ENCODE data around the gene PCGF3.
"Not testable (repeated sequence)": the region's sequence is repeated elsewhere in the genome, so short reads cannot be mapped to it uniquely, and the experiment has no call there.

Gene PCGF3

DNA sequence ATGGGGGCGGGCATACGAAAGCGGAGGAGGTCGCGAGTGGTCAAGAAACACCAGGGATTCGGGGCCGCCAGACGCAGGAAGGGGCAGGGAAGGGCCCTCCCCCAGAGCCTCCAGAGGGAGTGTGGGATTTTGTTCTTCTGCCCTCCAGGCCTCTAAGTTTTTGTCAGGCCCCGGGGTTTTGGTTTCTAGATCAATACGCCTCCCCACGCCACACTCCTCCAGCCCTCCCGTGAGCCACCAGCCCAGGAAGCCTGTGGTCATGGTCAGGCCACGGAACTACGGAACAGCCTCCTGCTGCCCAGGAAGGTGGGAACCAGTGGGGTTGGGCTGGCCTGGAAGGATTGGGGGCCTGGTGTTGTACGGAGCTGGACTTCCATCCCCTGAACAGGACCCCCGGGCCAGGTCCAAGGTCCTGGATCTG, 81.9 kb downstream of the PCGF3 start:
- DNase-seq, result no peak

DNA sequence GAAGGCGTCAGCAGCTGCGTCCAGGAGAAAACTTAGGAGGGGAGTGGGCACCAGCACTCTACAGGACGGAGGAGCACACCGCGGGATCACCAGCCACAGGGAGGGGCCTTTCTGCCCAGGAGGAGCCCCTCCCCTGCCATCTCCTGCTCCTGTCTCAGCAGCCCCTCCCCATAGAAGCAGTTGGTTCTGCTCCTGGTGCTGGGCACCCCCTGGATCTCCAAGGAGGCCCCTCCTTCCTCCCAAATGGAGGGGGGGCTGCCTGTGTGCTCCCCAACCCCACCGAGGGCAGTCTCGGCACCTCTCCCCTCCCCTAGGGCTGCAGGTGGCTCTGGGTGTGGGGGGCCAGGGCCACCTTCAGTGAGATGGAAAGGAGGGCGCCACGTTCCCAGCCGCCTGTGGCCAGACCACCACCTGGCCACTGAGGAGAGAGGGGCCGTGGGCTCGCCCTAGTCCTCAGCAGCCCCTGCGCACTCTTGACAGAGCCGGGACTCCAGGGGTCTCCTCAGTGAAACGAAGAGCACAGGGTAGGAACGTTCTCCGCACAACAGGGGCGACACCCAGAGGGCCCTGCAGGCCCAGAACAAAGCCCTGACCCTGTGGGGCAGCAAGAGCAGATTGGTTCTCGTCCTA, 82.5 kb downstream of the PCGF3 start:
- no peak for DNase-seq

DNA sequence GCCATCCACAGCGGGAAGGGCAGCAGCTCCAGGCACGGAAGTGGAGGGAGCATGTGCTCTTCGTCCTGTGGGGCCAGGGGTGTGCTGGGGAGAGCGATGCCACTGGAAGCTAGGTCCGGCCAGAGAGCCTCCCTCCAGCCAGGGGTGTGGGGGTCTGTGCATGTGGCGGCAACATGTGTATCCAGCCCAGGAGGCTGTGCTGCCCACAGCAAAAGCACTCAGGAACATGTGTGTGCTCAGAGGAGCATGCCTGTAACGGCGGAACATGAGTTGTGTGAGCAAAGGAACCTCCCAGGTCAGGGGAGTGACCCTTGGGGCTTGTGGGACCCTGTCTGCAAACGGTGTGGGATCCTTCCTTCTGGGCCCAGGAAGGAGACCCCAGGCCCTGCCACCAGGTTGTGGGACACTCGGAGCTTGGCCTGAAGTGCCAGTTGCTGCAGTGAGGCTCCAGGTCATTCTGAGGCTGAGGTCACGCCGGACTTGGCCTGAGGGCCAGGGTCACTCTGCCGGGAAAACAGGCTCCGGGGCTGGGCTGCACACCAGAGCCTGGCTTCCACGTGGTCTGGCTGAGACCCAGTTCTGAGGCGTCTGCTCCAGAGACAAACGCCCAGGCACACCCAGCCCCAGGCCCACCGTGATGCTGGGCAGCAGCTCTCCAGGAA, 83.1 kb downstream of the PCGF3 start:
- no peak for DNase-seq

DNA sequence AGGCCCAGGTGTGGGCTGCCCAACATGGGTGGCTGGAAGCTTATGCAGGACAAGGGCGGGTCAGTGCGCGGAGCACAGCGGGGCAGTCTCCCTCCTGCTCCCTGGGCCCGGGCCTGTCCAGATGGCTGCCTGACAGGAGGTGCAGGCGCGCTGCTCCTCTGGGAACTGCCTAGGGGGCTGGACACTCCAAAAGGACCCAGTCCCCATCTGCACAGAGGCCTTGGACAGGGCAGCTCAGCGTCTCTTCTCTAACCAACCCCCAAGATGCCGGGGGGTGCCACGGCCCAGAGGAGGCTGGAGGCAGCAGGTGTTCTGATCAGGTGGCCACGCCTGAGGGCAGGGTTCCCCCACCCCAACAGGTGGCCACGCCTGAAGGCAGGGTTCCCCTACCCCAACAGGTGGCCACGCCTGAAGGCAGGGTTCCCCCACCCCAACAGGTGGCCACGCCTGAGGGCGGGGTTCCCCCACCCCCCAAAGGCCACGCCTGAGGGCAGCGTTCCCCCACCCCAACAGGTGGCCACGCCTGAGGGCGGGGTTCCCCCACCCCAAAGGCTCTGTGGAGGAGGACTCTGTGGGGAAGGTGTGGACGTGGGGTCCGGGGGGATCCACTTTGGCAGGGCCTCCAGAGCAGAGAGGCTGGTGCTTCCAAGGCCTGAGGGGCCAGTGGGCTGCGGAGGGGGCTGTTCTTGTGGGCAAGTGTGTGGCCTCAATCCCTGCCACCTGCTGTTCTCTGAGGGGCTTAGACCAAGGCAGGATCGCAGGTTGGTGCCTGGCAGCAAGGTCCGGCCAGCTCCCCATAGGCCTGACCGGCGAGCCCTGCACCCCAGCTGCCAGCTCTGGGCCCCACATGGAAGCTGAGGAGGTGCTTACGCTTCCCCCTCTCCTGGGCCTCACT, 84.2 kb downstream of the PCGF3 start:
- DNase-seq, result no peak

DNA sequence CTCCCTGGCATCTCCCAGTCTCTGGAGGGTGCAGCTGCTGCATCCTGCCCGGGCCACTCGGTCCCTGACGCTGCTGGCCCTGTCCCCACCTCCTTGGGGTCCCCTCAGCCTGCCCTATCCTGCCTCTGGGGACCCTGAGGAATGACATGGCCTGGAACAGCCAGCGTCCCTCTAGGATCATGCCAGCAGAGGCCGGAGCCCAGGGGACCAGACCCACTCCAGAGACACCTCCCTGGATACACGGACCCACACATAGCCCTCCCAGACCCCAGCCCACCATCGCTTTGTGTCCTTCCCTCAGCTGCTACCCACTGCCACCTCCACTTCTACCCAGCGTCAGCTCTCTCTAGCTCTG, 84.8 kb downstream of the PCGF3 start:
- no peak for DNase-seq

DNA sequence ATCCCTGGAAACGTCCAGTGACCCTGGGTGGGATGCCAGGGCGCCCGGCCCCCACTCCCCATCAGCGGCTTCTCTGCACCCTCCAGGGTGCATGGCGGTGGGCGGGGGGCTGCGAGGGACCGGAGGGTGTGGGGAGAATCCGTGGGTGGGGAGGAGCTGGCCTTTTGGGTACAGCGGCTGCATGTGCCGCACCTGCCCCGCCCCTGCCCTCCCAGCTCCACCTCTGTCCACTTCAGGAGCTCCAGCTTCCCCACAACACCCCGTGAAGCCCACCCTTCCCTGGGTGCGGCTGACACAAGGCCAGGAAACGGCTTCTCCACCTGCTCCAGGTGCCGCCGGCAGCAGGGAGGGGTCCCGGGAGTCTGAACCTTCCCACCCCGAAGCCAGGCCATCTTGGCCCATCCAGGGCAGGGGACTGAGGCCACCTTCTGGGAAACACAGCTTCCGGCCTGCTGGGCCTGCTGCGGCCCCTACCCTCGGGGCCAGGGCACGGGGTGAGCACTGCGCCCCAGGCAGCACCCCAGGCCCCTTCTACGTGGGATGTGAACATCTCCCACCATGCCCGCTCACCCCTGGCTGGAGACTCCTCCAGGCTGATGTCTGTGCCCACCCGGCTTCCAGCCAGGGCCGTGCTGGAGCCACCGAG, 85.7 kb downstream of the PCGF3 start:
- no peak for DNase-seq

DNA sequence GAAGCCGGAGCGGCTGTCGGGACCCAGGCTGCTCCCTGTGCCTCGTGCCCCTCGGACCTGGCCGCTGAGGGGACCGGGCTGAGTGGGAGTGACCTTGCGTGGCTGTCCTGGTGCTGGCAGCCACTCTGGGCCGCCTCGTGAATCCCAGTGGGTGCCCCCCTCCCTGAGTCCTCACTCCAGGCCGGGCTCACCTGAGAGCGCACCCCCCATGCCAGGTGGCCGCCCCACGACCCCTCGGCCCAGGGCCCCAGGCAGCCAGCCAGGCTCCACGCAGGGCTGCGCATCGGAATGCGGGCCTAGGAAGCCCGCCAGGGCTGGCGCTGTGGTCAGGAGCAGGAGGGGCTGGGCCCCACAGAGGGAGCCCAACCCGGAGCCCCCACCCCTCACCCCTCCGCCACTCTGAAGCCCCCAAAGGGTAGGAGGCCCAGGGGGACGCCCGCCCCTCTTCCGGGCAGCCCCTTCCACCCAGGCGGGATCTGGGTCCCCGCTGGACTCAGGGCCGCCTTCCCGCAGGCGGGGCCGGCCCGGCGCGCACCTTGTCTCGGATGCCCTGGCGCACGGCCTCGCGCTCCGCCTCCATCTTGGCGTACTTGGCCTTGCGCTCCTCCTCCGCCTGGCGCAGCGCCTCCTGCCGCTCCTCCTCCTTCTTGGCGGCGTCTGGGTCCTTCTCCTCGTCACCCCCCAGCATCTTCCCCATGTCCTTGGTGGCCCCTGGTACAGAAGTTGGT, 86.4 kb downstream of the PCGF3 start:
- peak in 1 of 2 donors; percentile 47 for DNase-seq

DNA sequence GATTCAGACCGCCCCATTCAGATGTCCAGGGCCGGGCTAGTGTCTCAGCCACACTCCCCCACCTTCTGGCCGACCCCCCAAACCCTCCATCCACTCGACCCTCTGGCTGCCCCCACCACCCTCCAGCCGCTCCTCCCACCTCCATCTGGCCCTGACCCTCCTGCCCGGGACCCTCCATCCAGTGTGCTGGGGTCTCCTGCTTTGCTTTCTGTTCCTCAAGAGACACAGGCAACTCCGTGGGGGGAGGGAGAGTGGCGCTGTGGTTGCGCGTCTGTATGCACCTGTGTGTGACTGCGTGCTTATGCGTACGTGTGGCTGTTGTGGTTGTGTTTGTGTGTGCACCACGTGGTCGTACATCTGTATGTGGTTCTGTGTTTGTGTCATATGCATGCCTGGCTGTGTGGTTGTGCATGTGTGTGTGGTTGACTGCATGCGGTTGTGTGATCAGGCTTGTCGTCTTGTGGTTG, 87.0 kb downstream of the PCGF3 start:
- DNase-seq, result peak; percentile 19 to 32

DNA sequence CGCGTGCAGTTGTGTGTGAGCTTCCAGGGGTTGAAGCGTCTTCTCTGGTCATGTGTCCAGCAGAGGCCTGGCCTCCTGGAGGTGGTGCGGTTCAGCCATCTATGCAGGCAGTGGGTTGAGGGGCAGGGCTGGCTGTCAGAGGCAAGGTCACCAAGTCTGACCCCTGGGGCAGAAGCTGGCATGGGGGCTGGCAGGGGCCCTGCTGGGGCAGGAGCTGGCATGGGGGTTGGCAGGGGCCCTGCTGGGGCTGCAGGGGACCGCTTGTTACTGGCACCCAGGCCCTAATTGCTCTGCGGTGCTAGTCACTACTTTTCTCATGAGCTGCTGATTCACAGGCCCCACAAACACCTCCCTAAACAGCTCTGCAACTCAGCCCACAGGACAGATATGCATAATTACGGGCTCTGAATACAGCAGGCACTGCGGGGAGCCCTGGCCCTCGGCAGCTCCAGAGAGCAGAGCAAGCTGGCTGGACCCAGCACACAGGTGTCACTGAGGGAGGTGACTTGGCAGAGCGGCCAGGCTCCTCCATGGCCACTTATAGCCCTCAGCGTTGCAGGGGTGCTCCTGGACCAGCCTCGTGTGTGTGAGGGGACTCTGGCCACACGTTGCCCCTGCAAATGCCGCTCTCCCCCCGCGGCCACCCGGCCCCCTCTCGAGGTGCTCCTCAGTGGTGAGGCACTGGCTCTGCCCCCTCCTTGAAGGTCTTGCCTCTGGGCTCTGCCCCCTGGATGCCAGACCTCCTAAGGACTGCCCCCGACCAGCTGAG, 87.6 kb downstream of the PCGF3 start:
- no peak for DNase-seq

DNA sequence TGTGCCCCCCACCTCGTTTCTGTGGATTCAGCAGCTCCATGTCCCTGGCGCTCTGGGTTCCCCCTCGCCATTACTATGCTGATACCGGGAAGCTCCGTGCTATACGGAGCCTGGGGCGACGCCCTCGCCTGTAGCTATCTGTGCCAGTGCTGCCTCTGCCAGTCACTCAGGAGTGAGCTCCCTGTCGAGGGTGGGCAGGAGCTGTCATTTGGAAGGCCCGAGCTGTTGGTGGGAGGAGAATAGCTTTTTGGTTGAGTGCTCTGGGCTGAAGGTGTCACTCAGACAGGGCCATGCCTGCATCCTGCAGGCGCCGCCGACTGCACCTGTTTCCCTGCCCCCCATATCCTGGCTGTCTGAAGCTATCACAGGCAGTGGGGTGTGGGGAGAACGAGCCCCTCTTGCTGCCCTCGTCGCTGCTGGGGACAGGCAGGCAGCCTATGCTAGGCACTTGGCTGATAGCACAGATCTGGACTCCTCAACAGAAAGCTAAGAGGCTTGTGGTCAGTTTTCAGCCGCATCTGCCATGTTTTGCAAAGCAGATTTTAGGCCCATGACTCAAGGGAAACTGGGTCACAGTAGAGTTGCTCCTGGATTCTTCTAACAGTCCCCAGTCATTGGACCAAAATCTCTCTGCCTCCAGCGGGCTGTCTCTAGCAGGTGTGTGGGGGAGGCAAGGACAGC, 88.4 kb downstream of the PCGF3 start:
- DNase-seq, result no peak

DNA sequence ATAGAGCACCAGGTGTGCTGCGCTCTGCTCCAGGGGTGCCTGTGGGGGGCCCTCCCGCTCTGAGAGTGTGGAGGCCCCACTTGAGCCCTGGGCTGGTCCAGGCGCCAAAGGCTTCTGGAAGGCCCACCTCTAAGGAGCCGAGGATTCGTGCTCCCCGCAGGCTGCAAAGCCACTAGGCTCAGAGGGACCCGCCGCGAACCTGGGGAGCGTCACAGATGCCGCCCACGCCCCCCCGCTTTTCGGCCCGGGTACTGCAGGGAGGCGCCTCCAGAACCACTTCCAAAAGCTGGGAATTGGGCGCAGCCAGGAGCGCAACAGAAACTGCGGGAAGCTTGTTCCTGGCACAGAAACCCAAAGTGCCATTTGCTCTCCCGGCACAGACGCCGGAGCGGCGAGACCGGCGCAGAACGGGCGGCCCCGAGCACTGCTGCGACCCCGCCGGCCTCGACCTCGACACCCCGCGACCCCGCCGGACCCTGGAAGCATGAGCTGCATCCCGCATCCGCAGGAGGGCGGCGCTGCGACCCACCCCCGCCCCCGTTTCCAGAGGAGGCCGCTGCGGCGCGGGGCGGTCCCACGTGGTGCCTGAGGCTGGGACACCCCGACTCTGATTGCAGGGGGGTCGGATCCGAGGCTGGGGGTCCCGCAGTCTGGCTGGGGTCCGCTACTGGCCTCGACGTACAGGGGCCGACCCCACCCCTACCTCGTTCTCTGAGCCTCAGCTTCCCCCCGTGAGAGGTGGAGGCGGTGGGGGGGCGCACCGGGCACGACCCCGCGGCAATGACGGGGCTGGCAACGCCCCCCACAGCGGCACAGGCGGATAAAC, 89.5 kb downstream of the PCGF3 start:
- DNase-seq, result no peak

DNA sequence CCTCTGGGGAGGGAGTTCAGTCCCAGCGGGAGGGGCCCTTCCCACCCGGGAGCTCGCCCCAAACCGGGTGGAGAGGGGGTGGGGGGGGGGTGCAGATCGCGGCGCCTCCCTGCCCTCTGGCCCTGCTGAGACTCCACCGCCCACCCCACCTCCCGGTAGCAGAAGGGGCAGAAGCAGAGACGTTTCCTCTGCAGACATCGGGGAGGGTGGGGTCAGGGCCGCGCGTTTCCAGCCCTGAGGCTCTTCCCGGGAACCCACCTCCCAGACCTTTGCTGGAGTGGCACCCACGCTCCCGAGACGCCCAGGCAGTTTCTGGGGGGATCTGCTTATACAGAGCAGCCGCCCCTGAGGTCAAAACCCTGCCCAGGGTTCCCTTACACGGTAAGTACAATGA, 90.1 kb downstream of the PCGF3 start:
- DNase-seq, result no peak

DNA sequence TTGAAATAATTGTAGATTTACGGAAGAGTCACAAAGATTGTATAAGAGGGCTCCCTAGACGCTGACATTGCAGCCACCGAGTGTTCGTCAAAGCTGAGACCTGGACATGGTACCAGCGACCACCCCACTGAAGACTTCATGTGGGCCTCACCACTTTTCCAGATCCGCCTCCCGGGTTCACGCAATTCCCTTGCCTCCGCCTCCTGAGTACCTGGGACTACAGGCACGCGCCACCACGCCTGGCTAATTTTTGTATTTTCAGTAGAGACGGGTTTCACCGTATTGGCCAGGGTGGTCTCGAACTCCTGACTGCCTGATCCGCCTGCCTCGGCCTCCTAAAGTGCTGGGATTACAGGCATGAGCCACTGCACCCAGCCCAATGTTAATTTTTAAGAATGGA, 90.6 kb downstream of the PCGF3 start:
- no peak for DNase-seq

DNA sequence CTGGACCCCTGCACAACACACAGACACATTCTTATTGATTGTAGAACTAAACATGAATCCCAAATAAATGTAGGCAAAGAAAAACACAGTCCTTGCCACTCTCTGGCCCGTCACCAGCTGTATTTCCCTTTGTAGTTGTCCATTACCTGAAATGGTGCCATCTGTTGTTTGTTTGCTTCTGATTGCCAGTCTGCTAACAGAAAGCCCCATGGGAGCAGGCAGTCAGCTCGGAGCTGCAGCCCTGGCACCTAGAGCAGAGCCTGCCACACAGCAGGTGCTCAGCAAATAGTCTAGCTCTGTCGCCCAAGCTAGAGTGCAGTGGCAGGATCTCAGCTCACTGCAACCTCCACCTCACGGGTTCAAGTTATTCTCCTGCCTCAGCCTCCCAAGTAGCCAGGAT, 91.4 kb downstream of the PCGF3 start:
- DNase-seq, result no peak

DNA sequence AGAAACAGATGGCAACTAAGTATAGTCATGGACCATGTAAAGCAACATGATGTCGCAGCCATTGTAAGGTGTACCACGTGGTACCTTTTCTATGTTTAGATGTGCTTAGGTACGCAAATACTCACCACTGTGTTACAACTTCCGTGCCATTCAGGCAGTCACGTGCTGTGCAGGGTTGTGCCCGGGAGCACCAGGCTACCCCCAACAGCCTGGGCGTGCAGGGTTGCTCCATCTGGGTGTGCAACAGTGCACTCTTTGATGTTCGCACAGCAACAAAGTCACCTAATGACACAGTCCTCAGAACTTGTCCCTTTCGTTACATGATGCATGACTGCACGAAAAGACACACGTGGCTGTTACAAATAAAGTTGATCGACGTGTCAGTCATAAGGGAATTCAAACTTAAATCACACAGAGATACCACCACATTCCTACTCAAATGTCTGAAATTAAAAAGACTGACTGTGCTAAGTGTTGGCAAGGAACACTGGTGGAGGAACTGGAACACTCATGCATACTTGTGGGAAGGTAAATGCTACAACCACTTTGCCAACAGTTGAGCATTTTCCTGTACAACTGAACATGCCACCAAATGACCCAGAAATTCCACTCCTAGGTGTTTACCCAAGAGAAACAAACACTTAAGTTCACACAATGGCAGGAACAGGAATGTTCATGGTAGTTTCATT, 95.9 kb downstream of the PCGF3 start:
- no peak for DNase-seq

DNA sequence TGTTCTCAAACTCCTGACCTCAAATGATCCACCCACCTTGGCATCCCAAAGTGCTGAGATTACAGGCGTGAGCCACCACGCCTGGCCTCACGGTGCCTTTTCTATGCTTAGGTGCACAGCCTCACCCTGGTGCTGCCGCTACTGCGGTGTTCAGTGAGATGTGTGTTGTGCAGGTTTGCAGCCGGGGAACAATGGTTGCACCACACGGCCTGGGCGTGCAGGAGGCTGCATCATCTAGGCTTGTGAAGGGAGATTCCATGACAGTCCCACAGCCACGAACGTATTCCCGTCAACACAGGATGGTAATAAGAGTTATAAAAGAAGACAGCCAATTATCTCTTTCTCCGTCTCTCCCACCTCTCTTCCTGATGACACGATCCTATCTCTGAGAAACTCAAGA, 98.3 kb downstream of the PCGF3 start:
- DNase-seq, result no peak

DNA sequence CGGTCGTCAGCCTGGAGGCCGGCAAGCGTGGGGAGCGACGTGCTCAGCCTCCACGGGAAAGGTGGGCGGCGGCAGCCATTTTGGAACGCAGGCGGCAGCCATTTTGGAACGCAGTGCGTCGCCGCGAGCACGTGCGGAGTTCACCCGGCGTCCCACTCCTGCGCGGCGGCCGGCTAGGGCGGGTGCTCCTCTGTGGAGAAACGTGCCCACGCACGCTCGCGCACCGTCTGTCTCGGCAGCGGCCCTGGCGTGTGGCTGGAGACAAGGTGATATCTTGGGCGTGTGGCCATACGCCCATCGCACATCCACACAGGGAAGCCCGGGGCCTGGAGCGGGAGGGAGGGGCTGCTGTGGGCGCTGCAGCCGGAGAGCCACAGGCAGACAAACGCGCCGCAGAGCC, 99.2 kb downstream of the PCGF3 start:
- DNase-seq, result no peak

DNA sequence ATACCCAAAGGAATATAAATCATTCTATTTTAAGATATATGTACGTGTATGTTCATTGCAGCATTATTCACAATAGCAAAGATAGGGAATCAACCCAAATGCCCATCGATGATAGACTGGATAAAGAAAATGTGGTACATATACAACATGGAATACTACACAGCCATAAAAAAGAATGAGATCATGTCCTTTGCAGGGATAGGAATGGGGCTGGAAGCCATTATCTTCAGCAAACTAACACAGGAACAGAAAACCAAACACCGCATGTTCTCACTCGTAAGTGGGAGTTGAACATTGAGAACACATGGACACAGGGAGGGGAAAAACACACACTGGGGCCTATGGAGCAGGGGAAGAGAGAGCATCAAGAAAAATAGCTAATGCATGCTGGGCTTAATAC, 101.3 kb downstream of the PCGF3 start:
- DNase-seq, result not testable (repeated sequence)

DNA sequence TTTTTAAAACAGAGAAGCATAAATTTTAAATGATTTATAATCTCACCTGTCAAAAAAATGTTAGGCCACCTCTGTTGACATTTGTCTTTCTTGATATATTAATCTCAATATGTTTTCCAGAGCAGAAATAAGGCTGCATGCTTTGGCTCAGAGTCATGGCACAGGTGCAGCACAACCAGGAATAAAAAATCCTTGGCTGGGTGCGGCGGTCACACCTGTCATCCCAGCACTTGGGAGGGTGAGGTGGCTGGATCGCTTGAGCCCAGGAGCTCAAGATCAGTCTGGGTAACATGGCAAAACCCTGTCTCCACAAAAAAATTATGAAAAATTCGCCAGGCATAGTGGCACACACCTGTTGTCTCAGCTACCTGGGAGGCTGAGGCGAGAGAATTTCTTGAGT, 102.2 kb downstream of the PCGF3 start:
- no peak for DNase-seq
